GM18861 (cell line): ENCODE results near the gene DLG2.

ENCODE experiments used
- ATAC-seq: cut with Tn5 transposase; IDR thresholded peaks from one replicate; pipeline ENCODE4 v1.9.1; 2021; ENCODE audit not compliant: unreplicated experiment

DLG2 gene

GRCh38 chr11:83572581-83573496 is 2054.3 kb downstream of the DLG2 start:
- ATAC-seq, result no peak

DNA sequence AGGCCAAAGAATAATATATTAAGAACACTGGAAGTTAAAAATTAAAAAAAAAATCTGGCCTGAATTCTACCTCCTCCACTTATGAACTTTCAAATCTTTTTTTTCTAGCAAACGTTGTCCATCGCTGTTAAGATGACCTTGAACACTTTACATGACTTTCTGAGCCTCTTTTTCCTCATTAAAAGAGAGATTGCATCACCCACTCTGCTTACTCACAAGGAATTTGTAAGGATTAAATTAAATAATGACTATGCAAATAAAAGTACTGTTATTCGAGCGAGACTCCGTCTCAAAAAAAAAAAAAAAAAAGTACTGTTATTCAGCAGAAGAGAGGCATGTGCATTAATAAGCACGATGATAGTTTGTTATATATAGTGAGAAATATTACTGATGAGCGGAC is 2055.8 kb downstream of the DLG2 start:
- no peak for ATAC-seq

DNA sequence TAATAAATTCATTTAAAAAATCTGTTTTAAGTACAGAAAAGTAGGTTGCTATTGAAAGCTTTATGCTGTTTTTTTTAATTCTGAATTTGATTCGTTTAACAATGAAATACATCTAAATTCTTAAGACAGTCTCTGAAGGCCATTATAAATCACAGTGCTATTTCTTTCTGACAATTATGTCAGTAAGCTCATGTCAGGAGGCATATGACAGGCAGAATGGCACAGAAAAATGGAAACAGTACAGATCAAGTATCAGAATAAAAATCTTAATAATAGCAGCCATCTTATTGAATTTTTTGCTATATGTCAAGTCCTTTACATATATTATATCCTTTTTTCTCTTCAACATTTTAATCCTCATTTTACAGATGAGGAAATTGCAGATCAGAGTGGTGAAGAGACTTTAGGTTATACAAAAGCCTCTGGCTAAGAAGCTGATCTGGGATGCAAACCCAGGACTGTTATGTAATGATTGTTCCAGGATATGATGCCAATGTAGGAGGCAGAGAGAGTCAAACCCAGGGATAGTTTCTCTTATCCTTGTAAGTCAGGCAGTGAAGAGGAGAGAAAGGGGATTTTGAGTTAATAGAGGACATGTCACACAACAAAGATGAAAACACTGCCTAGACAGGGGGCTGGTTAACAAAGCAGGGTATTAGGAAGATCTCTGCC is 2057.9 kb downstream of the DLG2 start:
- ATAC-seq, result no peak

GRCh38 chr11:83568516-83568915 is 2058.6 kb downstream of the DLG2 start:
- ATAC-seq, result no peak

- no peak for ATAC-seq
These were observed 2060.2 kb downstream of the DLG2 start for GRCh38 chr11:83566950-83567349.

DNA sequence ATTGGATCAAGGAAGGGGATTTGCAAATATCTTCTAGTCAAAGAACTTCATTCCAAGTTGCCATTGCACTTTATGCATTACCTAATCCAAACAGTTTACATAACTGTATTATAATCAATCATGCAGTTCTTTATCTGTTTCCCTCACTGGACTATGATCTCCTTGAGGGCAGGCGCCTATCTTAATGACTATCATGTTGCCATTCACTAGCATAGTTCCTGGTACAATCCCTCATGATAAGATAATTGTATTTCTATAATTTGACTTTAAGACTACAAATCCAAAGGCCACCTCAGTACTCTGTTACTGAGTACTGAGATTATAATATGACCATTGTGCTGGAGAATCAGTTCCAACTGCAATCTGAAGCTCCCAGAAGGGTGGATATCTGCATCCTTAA is 2062.3 kb downstream of the DLG2 start:
- ATAC-seq, result no peak

- no peak for ATAC-seq
These were observed 2068.9 kb downstream of the DLG2 start for GRCh38 chr11:83558281-83558680.

- ATAC-seq, result no peak
These were observed 2069.5 kb downstream of the DLG2 start for GRCh38 chr11:83557653-83558052.

DNA sequence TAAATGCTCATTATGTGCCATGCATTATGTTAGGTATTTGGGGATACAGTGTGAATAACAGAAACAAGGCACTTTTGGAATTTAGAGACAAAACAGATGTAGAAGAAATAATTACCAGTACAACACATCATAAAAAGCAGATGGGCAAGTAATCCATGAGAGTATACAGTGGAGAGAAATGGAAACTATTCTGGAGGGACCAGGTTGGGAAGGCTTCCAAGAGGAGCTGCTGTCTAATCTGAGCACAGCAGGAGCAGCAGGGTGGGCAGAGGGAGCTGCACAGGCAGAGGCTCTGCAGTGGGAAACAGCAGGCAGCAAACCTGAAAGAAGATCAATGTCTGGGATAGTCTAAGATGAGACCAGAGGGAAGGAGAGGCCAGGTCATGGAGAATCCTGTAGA is 2072.3 kb downstream of the DLG2 start:
- ATAC-seq, result no peak

- no peak for ATAC-seq
These were observed 2077.0 kb downstream of the DLG2 start for GRCh38 chr11:83549984-83550667.

DNA sequence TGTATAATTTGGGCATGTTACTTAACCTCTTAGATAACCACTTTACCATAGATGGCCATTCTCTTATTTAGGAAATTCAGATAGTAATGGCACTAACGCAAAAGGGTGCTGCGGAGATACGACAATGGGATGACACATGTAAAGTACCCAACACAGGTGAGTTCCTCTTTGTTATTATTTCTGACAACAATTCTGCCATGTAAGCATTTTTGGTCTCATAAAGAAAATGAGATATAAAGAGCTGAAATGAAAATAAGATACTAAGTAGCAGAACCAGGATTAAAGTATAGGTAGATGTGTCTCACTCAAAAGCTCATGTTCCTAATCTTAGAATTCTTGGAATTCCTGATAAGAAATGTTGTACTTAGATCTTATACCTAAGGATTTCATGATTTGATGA is 2080.8 kb downstream of the DLG2 start:
- ATAC-seq, result no peak

GRCh38 chr11:83545494-83546260 is 2081.5 kb downstream of the DLG2 start:
- ATAC-seq, result no peak

- no peak for ATAC-seq
These were observed 2082.3 kb downstream of the DLG2 start for GRCh38 chr11:83544846-83545245.

DNA sequence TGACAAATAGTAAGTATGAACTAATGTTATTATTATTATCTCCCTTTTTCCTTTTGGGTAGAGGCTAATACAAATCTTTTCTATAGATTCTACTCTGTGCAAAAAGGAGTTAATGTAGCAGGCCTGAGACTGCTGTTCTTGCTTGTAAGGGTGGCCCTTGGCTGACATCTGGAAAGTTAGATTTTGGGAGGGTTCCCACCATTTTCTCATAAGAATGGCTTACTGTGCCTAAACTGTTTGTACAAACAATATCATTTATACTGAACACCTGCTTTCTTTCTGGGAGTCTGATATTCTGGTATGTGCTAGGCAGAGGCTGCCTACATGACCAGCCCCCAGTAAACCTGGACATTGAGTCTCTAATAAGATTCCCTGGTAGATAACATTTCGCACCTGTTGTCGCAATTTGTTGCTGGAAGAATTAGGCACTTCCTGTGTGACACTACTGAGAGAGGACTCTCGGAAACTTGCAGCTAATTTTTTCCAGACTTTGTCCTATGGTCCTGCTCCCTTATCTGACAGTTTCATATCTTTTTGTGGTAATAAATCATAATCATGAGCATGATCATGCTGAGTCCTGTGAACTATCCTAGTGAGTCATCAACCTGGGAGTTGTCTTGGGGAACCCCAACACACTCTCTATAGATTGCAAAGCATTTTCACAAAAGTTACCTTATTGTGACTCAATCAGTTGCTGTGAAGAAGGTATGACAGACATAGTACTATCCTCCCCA is 2083.3 kb downstream of the DLG2 start:
- ATAC-seq, result no peak

GRCh38 chr11:83542861-83543260 is 2084.3 kb downstream of the DLG2 start:
- ATAC-seq, result no peak

DNA sequence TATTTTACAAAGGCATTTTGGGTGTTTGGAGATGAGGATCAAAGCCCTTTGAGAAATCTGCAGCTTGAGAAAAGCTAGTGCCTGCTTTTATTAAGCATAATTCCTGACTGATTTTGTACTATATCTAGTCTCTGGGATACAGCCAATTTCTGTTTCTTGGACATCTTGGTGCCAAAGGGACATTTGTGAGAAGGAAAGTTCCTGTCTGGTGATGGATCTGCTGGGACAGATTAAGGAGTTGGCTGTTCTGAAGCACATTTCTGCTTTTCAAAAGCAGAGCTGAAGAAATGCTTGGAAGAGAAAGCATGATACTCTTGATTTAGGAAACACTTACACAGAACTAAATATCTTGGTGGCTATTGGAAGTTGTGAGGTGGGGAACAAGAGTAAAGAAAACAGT is 2086.4 kb downstream of the DLG2 start:
- no peak for ATAC-seq

DNA sequence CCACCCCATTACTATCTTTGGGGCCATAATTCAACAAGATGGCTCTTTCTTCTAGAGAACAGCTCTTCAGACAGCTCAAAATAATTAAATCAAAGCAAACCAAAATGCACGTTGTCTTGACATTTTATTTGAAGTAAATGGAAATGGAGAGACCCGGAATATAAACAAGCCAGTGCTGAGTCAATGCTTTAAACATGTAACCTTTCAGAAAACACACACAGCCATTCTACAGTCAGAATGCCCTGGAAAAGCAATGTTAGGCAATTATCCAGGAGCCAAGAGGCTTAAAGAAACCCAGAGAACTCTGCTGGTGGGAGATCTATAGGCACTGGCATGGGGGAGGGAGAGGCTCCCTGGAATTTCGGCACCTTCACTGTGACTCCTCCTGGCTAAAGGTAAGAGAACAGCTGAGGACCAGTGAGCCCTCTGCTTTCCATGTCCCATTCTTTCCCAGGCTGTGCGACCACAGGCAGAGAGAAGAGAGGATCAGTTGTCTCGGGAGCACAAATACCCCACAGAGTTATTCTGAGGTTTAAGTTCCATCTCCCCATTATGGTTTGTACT is 2086.9 kb downstream of the DLG2 start:
- ATAC-seq, result no peak

- ATAC-seq, result no peak
These were observed 2088.9 kb downstream of the DLG2 start for GRCh38 chr11:83538286-83538685.

DNA sequence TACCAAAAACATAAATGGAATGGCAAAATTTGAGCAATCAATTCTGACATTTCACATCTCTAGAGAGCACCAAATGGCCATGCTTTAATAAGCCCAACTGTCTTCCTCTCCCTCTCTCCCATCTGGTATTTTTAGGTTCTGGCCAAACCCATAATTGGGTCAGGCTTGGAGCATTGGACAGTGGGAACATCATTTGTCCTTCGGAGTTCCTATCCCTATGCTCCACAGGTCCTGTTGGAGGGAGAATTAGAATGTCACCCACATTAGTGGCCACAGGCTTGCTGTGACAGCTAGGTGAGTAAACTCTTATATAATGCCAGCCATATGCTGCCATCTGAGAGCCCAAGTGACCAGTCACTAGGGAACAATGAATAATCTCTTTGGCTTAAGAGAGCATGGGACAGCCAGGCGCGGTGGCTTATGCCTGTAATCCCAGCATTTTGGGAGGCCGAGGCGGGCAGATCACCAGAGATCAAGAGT is 2090.0 kb downstream of the DLG2 start:
- no peak for ATAC-seq

DNA sequence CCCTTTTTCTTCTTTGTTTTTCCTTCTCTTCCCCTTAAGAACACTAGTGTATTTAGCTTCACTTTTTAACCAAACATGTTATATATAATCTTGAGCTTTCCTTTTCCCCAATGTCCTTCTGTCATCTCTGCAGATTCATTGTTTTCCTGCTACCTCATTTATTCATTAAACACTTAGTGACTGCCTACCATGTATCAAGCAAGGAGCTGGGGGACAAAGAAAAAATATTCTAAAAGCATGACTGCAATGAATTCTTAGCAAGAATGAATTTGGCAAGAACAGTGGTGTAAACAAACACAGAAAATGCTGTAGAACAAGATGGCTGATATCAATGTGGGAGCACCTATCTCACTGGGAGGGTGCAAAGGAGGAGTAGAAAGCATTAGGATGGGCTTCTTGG is 2094.0 kb downstream of the DLG2 start:
- no peak for ATAC-seq
